Cerebellar nuclear complex (tissue), 1 donor: ENCODE data around the gene DIS3L2.
"Not testable (repeated sequence)": the region's sequence is repeated elsewhere in the genome, so short reads cannot be mapped to it uniquely, and the experiment has no call there.

Source experiments
- DNase-seq, 2 experiments: peaks; one replicate each; lab custom pipeline; 2025; lab: John Stamatoyannopoulos, UW

The DIS3L2 gene

DNA sequence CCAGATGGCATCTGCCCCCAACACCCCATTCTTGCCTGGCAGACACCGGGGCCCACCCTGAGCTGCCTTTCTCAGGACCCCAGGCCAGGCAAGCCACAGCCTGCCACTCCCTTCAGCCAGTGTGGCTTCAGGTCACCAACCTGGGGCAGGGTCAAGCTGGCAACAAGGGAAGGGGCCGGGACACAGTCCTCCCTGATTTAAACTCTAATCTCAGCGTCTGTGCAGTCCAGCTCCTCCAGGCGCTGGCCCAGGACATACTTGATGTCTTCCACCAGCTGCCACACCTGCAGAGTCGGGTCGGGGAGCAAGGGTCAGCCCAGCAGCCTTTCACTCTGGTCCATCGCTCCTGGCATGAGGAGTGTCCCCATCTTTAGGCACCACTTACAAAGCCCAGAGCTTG is 388.0 kb downstream of the DIS3L2 start:
- DNase-seq: no peak

DNA sequence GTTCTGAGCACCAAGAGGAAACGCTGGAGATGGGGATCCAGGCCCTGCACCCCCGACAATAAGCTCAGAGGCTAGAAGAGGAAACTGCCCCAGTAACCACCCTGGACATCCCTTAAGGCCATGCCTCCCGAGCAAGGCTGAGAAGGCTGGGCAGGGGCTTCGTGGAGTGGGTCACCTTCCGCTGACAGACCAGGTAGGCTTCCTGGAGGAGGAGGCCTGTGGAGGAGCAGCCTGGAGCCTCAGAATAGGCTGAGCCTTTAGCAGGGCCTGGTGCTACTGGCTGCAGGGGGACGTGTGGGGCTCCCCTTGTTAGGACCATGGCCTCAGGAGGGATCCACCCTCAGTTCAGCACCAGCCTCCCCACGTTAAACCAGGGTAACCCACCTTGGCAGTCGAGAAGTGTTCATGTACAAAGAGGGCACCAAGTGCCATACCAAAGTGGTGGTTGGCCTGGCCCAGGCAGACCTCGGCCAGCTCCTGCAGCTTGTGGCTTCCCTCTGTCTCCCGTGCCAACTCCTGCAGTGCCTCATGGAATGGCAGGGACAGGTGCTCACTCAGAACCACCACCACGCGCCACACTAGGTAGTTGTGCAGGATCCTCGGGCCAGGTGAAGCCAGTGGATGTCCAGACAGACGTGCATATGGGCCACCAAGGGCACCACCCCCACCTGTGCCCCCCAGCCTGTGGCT is 388.6 kb downstream of the DIS3L2 start:
- DNase-seq: no peak

DNA sequence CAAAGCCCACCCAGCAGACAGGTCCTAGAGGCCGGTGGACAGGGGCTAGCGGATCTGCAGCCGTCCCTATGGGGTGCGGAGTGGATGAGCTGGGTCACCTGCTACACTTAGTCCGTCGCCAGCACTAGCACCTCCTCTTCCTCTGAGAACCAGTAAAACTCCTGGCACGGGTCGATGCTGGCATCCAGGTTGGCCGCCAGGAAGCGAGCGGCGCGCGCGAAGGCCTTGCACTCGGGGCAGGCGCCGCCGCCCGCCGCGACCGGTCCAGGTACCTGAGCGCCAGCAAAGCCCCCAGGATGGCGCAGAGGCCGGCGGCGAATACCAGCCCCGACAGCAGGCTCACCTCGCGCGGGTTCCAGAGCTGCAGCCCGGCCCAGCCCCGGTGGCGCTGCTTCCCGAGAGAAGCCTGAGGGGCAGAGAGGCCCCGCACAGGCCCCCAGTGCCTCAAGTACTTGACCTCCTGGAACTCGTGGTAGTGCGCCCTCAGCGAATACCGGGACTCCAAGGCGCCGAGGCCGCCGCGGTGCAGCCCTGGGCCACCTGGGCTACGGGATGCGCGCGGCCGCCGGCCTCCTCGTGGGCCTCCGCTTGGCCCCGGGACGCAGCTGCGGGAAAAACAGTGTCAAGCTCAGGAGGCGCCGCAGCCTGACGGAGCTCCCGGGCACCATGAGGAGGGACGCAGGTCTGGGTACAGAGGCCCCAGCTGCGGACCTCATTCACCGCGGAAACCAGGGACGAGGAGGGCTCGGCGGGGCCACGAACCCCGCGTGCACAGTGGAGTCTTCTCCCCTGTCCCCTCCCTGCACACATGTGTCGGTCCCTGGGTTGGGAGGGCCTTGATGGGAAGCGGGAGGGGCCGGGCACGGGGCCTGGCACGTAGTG is 389.5 kb downstream of the DIS3L2 start:
- no peak for DNase-seq

DNA sequence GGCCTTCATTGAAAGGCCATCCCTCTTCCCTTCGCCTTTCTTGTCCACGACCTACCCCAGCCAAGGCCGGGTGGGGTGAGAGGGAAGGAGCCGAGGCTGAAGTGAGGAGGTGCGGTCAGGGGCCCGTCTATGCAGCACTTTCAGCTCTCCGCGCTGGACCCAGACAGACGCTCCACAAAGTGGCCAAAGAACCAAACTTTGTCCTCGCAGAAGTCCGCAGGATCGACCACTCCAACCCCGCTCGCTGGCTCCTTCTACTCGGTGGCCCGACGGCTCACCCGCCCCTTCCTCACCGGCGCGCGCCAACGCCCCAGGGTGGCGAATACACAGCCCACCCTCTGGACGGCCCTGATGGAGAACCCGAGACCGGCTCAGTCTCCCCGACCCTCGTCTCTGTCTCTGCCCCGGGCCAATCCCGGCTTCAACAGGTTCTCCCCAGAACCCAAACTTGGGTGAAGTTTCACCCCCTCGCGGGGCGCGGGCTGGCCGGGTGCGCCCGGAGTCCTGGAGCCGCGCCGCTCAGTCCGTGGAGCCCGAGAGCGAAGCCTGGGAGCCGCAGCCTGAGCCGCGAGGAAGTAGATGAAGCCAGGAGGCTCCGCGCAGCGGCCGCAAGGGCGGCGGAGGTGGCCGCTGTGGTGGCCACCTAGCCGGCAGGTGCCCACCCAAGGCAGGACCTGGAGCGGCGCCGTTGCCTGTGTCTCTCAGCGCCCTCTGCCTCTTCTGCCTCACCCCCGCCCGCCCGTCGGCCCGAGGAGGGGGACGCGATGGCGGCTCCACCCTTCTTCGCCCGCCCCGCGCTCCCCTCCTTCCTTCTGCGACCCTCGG is 390.4 kb downstream of the DIS3L2 start:
- DNase-seq: no peak

DNA sequence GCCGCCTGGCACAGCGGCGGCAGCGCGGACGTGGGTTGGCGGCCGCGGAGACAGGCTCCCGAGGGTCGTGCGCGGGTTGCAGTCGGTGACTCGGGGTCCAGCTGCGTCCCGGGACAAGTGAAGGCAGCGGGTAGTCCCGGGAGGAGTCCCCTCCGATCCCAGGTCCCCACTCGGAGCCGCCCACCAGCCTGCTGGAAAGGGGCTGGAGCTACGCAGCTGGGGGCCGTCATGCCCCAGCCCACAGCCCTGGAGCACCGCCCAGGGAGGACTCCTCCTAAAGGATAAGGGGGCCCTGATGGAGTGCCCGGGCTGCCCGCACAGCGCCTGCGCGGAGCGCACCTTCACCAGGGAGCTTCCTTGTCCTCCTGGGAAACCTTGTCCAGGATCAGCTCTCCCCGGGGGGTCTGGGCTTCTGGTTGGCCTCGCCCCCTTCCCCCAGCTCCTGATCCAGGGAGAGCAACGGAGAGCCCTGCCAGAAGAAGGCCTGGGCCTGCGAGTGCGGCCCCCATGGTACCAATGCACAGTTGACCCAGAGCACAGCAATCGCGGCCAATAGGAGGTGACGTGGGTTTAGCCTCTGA is 391.1 kb downstream of the DIS3L2 start:
- no peak for DNase-seq

DNA sequence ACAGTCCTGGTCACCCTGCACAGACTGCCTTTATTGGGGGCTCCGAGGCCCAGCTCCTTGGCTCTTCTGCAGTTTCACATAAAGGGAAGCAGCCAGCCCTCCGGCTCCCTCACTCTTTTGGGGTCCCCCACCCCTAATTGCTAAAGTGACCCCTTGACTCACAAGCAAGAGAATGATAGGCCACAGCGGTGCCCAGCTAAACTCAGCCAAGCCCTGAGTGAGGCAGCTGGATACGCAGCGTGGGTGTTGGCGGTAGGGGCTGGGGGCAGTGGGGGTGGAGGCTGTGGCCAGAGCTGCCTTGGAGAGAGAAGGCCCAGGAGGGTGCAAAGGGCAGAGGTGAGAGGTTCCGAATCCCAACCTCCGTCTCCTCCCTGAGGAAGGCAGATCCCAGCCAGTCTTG is 391.6 kb downstream of the DIS3L2 start:
- no peak for DNase-seq

DNA sequence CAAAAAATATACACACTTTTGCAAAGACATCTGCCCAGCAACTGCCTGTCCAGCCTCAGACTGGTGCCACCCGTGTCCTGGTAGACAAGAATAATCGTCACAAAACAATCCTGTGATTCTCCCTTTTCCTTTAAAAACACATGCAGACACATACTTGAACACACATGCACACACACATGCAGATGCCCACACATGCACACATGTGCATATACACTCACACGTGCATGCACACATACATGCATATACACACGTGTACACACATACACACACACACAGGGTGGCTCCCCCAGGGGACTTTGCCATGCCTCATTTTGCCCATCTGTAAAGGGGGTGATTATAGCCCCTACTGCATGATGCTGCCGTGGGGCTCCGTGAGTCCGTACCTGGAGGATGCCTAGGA is 392.1 kb downstream of the DIS3L2 start:
- DNase-seq: no peak

DNA sequence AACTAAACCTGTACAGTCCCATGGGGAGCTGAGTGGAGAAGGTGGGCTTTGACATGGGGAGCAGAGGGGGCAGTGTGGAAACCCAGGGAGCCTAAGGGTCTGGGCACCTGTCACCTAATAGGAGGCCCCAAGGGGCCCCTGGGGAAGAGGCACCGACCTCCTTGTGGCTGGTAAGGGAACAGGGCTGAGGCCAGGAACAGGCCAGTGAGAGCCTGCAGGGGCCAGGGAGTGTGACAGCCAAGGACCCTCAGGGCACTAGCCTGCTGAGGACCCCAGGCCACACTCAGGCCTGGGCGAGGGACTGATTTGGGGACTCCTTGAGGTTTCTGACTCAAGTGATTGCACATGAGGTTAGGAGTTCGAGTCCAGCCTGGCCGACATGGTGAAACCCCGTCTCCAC is 392.6 kb downstream of the DIS3L2 start:
- no peak for DNase-seq

DNA sequence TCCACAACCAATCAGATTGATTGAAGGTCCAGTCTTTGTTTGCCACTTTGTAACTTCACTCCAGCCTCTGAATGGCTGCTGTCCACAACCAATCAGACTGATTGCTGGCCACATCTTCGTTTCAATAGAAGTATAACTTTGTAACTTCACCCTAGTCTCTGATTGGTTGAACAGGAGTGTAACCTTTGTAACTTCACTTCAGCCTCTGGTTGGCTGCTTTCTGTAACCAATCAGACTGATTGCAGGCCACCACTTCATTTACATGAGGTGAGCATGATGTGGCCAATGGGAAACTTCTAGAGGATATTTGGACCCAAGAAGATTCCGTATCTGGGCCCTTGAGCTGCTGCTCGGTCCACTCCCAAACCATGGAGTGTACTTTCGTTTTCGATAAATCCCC is 400.1 kb downstream of the DIS3L2 start:
- DNase-seq: no peak

DNA sequence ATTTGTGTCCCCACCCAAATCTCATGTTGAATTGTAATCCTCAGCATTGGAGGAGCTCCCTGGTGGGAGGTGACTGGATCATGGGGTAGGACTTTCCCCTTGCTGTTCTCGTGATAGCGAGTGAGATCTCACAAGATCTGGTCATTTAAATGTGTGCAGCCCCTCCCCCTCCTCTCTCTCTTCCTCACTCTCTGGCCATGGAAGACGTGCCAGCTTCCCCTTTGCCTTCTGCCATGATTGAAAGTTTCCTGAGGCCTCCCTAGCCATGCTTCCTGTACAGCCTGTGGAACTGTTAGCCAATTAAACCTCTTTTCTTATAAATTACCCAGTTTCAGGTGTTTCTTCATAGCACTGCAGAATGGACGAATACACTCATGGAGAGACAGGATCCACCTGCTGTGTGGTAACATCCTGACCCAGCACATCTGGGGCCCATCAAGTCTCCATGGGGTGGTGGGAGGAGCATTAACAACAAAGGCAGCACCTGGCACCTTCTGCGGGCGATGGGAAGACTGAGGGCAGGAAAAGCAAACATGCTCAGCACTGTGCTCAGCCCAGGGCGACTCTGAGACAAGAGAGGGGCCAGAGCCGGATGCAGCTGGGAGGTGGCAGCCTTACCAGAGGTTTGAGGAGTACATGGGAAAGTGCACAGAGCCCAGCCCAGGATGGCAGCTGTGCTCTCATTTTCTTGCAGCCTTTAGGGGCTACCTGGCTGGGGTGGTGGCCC is 400.8 kb downstream of the DIS3L2 start:
- DNase-seq: no peak

DNA sequence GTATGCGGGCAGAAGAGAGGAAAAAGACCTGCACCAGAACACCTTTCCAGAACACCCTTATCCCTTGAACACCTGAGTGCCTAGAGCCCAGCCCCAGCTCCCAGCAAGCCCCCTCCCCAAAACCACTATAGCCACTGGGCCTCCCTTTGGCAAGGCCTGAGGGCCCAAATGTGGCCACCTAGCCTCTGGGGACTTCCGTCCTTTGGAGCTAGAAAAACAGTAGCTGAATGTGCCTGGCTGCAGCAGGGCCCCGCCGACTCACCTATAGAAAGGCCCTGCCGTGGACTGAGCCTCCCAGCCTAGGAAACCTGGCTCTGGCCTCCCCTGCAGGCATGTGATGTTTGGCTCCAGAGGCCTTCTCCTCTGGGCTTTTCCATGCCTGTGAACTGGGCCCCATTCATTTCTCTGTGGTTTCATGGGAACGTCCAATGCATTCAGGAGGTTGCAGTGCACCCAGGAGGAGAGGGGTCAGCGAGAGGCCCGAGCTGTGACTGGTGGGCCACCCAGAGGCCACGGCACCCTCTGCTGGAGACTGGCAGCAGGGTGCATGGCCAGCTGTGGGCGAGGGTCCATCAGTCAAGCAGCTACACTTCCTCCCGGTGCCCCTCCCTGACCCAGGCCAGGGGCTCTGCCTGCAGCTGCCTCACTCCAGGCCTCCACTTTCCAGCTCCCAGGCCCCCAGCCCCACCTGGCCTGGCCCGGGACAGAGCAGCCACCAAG is 401.7 kb downstream of the DIS3L2 start:
- not testable (repeated sequence) for DNase-seq

DNA sequence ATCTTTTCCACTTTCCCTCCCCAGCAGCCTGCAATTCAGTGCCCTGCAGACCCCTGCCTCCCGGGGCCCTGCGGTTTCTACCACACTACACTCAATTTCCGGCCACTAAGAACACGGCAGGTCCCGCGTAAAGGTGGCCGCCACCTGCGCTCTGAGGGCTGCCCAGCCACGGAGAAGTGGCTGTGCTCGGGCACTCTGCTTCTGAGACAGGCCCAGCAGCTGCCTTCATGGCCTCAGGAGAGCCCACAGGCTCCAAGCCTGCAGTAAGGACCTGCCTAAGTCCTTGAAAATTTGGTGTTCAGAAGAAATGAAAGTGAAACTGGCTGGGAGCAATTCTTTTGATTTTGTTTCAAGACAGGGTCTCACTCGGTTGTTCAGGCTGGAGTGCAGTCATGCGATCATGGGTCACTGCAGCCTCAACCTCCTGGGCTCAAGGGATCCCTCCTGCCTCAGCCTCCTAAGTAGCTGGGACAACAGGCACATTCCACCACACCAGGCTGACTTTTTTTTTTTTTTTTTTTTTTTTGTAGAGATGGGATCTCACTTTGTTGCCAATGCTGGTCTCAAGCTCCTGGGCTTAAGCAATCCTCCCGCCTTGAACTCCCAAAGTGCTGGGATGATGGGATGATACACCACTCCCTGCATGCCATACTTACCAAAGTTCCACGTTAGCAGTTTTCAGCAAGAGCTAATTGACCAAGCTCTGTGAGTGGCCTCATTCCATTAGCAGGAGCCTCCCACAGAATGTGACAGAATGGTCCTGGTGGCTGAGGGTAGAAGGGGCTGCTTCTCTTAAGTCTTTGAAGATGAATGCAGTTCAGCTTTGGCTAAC is 402.5 kb downstream of the DIS3L2 start:
- no peak for DNase-seq

DNA sequence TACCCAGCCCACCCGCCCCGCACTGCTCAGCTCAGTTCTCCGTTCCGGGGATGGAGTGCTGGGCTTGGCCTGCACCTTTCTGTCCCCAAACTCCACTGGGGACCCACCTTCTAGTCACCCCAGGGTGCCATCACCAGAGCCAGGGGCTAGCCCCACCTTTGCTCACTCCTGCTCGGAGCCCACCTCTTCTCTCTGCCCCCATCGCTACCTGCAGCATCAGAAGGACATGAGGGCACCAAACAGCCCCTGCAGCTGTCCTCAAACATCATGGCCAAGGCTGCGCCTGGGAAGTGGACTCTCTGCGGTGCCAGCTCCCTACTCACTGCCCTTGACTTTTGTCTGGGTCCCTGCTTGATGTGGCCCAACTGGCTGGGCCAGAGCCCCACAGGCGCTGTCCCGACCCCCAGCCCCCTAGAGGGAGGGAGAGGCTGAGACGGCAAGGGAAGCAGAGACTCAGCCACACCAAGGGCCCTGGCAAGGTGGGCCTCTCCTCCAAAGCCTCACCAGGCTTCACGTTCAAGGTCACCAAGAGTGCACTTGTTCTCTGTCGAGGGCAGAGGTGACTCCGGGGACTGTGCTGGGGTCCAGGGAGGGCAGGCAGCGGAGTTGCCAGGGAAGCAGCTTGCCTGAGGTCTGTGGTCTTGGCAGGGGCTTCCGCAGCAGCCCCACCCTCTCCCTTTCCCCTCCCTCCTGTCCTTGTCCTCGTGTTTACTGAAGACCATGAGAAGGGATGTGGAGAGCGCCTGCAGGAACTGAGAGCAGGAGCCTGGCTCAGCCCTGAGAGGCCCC is 403.5 kb downstream of the DIS3L2 start:
- not testable (repeated sequence) for DNase-seq

DNA sequence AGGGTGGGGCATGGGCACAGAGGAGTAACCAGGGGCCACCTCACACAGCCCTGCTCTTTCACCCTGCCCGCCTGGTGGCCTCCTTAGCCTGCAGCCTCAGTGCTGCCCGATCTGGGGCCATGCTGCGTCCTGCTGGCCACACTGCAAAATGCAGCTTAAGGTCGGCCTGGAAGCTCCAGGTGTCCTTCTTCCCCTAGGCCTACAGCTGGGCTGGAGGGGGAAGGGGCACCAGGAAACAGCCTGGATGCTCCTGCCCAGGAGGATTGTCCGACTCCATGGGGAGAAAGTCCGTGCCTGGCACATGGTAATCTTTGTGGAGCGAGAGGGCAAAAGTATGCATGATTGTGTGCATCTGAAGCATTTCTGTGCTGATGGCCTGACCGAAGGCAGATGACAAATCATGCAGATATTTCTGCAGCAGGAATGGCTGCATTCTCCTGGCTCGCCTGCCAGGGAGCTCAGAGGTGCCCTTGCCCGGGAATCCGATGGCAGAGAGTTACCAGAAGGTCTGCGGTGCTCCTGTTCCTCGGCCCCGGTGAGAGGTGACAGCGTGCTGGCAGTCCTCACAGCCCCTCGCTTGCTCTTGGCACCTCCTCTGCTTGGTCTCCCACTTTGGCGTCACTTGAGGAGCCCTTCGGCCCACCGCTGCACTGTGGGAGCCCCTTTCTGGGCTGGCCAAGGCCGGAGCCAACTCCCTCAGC is 404.3 kb downstream of the DIS3L2 start:
- no peak for DNase-seq

DNA sequence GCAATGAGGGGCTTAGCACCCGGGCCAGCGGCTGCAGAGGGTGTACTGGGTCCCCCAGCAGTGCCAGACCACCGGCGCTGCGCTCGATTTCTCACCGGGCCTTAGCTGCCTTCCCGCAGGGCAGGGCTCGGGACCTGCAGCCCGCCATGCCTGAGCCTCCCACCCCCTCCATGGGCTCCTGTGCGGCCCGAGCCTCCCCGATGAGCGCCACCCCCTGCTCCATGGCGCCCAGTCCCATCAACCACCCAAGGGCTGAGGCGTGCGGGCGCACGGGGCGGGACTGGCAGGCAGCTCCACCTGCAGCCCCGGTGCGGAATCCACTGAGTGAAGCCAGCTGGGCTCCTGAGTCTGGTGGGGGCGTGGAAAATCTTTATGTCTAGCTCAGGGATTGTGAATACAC is 404.9 kb downstream of the DIS3L2 start:
- DNase-seq: not testable (repeated sequence)

DNA sequence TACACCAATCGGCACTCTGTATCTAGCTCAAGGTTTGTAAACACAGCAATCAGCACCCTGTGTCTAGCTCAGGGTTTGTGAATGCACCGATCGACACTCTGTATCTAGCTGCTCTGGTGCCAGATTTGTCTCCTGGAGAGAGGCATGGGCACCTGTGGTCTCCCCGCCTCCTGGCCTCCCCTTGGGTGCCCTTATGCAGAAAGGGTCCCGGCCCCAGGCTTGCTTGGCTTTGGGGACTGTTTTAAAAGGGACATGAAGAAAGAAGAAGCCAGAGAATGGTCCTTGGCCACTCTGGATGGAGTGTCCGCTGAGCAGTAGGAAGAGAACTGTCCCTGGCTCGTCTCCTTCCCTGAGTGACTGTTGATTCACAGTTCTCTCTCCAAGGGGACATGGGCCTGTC is 405.5 kb downstream of the DIS3L2 start:
- no peak for DNase-seq

DNA sequence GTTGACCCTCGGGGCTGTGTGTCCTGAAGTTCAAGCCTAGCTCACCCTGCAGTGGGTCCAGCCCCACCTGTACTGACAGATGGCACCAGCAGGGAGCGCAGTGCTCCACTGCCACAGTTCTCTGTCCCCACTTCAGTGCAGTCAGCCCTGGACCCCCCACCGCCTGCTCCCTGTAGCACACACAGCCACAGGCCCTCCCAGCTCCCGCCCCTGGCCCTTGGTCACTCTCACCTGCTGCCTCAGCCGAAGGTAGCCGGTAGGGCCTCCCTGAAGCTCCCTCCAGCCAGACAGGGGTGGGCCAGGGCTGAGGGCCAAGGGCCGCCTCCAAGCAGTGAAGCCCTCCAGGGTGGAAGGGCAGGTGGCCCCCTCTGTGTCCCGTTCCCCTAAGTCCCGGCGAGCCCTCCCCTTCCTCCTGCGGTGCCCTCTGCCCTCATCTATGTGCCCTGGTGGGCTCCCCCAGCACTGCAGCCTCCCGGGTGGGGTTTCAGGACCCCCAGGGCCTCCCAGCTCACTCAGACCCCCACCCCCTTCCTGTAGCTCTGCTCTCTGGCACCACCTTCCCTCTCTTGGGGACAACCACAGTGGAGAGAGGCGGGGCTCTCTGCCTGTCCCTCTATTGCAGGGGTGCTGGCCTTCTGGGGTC is 406.2 kb downstream of the DIS3L2 start:
- no peak for DNase-seq

DNA sequence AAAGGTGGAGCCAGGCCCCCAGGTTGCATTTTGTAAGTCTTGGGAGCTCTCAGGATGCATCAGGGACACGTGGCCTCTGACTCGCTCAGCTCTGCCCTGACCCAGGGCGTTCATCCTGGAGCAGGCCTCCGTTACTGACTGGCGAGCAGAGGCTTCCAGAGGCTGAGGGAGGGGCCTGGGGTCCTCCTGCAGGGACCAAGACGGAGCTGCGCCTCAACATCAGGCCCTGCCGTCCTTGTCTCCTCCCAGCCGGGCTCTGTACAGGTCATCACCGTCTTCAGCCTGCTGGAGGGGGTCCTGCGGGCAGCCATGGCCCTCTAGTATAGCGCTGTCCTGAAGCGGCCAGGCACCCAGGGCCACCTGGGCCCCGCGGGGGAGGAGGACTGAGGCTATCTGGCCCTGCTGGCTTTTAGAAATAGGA is 406.8 kb downstream of the DIS3L2 start:
- no peak for DNase-seq
